Limb (tissue), 2 donors: Measurements from ENCODE around the gene SLC66A1.

Source experiments
- DNase-seq, 2 donors: peaks; one replicate each; pipeline ENCODE4 v3.0.0-alpha.2; 2016; ENCODE audit errors: extremely low spot score in 2 of 2

Gene SLC66A1

DNA sequence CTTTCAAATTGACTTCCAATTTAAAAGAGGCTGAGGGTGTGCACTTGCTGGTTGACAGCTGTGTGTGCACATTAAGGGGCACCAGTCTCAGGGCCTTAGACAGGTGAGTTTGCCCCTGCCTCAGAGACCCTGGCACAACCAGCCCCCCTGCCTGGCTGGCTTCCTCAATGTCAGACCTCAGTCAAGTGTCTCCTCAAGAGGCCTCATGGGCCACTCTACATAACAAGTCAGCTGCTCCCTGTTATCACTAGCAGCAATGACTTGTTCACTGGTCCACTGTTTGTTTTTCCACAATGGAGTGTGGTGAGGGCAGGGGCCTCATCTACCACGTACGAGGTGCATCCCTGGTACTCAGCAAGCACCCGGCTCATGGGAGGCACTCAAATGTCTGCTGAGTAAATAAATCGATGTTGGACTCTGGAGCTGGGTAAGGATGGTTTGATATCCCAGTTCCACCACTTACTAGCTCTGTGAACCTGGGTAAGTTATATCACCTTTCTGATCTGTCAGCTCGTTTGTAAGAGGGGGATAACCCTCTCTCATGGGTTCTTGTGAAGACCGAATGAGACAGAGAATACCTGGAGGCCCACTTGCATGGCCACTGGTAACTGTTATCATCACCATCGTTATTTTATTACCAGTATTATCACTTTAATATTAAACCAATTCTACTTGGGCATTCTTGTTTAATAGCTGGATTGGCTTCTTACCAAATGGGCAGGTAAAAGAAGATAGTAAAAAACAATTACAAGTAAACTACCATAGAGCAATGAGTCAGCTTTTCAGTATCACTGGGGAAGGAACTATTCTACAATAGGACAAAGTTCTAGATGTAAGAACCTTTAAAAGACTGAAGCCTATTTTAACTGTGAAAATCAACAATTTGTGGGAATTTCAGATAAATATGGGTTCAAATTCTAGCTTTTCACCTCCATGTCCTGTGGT is 64.6 kb downstream of the SLC66A1 start:
- DNase-seq: no peak

- no peak for DNase-seq
These were observed 65.9 kb downstream of the SLC66A1 start for GRCh38 chr1:19377812-19378718.
